Endothelial cell of umbilical vein (primary cell): ENCODE measurements around the gene MAPK1IP1L. TPM values are rescaled to one million over a fixed set of nuclear protein-coding genes. Genes with fewer than 3 reads are reported as not detected.

ENCODE experiments used
- BruUV-seq: library from RNA; stranded (reverse); fragments of 400-500 nt; replicated peaks from 2 replicates; lab custom pipeline; 2021; lab: Mats Ljungman, UMichigan
- CTCF ChIA-PET: fragments of 300-600, 350-600 bp; sonication (Branson Sonifier 250); formaldehyde crosslinking; loops from one replicate; lab custom pipeline; 2021; ENCODE audit warnings: antibody characterized with exemption, inconsistent platforms; lab: Charles Lee
- POLR2A ChIA-PET: fragments of 300-600, 350-600 bp; sonication (Branson Sonifier 250); formaldehyde crosslinking; loops from one replicate; lab custom pipeline; 2021; ENCODE audit warnings: antibody characterized with exemption, inconsistent platforms; lab: Charles Lee
- DNase-seq: peaks from one replicate; pipeline ENCODE4 v3.0.0-alpha.2; 2011; ENCODE audit warnings: low read depth, low spot score
- FAIRE-seq: peaks from 2 replicates; lab custom pipeline; 2011; peaks lifted over from hg19 to GRCh38; lab: Jason Lieb, UNC
- H2AFZ ChIP-seq: 2 replicates; pipeline ENCODE4 v1.6.0; 2012; ENCODE audit warnings: low read depth, low read length, control low read depth, inconsistent platforms
- H3K27ac ChIP-seq: 2 replicates; pipeline ENCODE4 v1.5.1; 2011; ENCODE audit warnings: low read depth, mild to moderate bottlenecking, control low read depth, low read length, moderate library complexity; ENCODE audit not compliant: insufficient read depth
- H3K27me3 ChIP-seq, 2 experiments: 2 replicates each; pipeline versions ENCODE4 v1.6.0 to v1.6.1; 2011; ENCODE audit warnings: low read length in 2 of 2, mixed read lengths in 1 of 2; ENCODE audit not compliant: control insufficient read depth in 2 of 2, insufficient read depth in 2 of 2
- H3K36me3 ChIP-seq, 2 experiments: 2 replicates in 1 of 2; 3 replicates in 1 of 2; pipeline ENCODE4 v1.5.1; 2011; ENCODE audit warnings: low read length in 2 of 2, mild to moderate bottlenecking in 1 of 2, moderate library complexity in 1 of 2; ENCODE audit not compliant: control insufficient read depth in 2 of 2, insufficient read depth in 2 of 2; ENCODE audit errors: extremely low read depth in 1 of 2
- H3K4me1 ChIP-seq: 3 replicates; pipeline ENCODE4 v1.5.1; 2011; ENCODE audit warnings: mild to moderate bottlenecking, low read length; ENCODE audit not compliant: control insufficient read depth, insufficient read depth; ENCODE audit errors: extremely low read depth
- H3K4me2 ChIP-seq: 2 replicates; pipeline ENCODE4 v1.6.1; 2011; ENCODE audit warnings: low read length, control low read depth, mixed read lengths; ENCODE audit not compliant: insufficient read depth
- H3K4me3 ChIP-seq, 3 experiments: fragments of 200-600 bp in 1 of 3; sonication (generic), shearing (Covaris generic) in 1 of 3; replicated peaks in 1 of 3; 2 replicates each; pipeline ENCODE4 v1.5.1; 2011 to 2016; ENCODE audit warnings: control low read depth in 3 of 3, low read length in 3 of 3, mild to moderate bottlenecking in 2 of 3, inconsistent platforms in 1 of 3, low read depth in 1 of 3, moderate library complexity in 1 of 3; ENCODE audit not compliant: insufficient read depth in 1 of 3
- H3K79me2 ChIP-seq: 2 replicates; pipeline ENCODE4 v1.6.0; 2012; ENCODE audit warnings: low read length, inconsistent platforms; ENCODE audit not compliant: control insufficient read depth, insufficient read depth
- H3K9ac ChIP-seq: replicated peaks from 2 replicates; pipeline ENCODE3; 2011; ENCODE audit warnings: low read length, control low read depth; ENCODE audit not compliant: insufficient read depth; ENCODE audit errors: extremely low read depth
- H3K9me1 ChIP-seq: replicated peaks from 3 replicates; pipeline ENCODE4 v1.6.0; 2011; ENCODE audit warnings: mild to moderate bottlenecking, low read length; ENCODE audit not compliant: control insufficient read depth, insufficient read depth; ENCODE audit errors: extremely low read depth
- H3K9me3 ChIP-seq: replicated peaks from 2 replicates; pipeline ENCODE4 v1.5.1; 2012; ENCODE audit warnings: low read length, inconsistent platforms; ENCODE audit not compliant: control insufficient read depth, insufficient read depth
- H4K20me1 ChIP-seq: replicated peaks from 2 replicates; pipeline ENCODE3; 2011; ENCODE audit warnings: mild to moderate bottlenecking, low read length; ENCODE audit not compliant: control insufficient read depth, insufficient read depth; ENCODE audit errors: extremely low read depth
- EZH2 ChIP-seq: IDR thresholded peaks from 2 replicates; pipeline ENCODE4 v1.6.1; 2012; ENCODE audit warnings: borderline replicate concordance, low read depth, mild to moderate bottlenecking, moderate library complexity, low read length, inconsistent platforms; ENCODE audit not compliant: severe bottlenecking
- FOS ChIP-seq: IDR thresholded peaks from 2 replicates; pipeline ENCODE4 v1.6.1; 2011; ENCODE audit warnings: mild to moderate bottlenecking, low read length, moderate library complexity, borderline replicate concordance; ENCODE audit not compliant: insufficient read depth
- GATA2 ChIP-seq: IDR thresholded peaks from 2 replicates; pipeline ENCODE4 v1.7.0; 2011; ENCODE audit warnings: low read depth, mild to moderate bottlenecking, moderate library complexity, mixed read lengths, low read length; ENCODE audit not compliant: insufficient read length, insufficient read depth
- JUN ChIP-seq: IDR thresholded peaks from 2 replicates; pipeline ENCODE4 v1.6.1; 2011; ENCODE audit warnings: borderline replicate concordance, low read depth; ENCODE audit not compliant: insufficient read length, insufficient read depth
- MYC ChIP-seq: IDR thresholded peaks from one replicate; pipeline ENCODE4 v1.6.1; 2011; ENCODE audit warnings: mild to moderate bottlenecking, low read depth, low read length
- POLR2A ChIP-seq: IDR thresholded peaks from 2 replicates; pipeline ENCODE4 v1.6.1; 2012; ENCODE audit warnings: low read depth, mild to moderate bottlenecking, control low read depth, low read length
- POLR2AphosphoS5 ChIP-seq: IDR thresholded peaks from 2 replicates; pipeline ENCODE4 v1.6.1; 2012; ENCODE audit warnings: low read depth, mild to moderate bottlenecking, control low read depth, low read length, moderate library complexity; ENCODE audit not compliant: insufficient read depth
- dilution Hi-C: fragments of 300-500 bp; cut with MboI; formaldehyde crosslinking; loops from one replicate; pipeline ENCODE4 v1.15.0; 2019; ENCODE audit warnings: low sequenced_read_pairs; ENCODE audit not compliant: extremely low pct_ligation_motif_present
- intact Hi-C: fragments of 100-400 bp; cut with micrococcal nuclease; formaldehyde crosslinking; loops from one replicate; pipeline ENCODE4 v1.10.0; 2022
- polyA plus RNA-seq, 4 experiments: library from polyadenylated mRNA; depleted of rRNA in 3 of 4; stranded (reverse) in 3 of 4; unstranded in 1 of 4; fragments of >200 nt; gene quantifications; 2 replicates each; pipeline versions ENCODE4 v1.2.1 to v1.2.3, GENCODE V29; 2011 to 2012; ENCODE audit warnings: missing spikeins in 1 of 4
- total RNA-seq: library from RNA; stranded (reverse); gene quantifications from 2 replicates; pipeline ENCODE4 v1.2.3, GENCODE V29; 2021
- TF ChIP-seq, protein P1 (sequence below), 2 donors: IDR thresholded peaks; 1 replicate in 1 of 2; 2 replicates in 1 of 2; pipeline ENCODE4 v1.5.1; 2011; ENCODE audit warnings: low read length in 2 of 2, mild to moderate bottlenecking in 2 of 2, moderate library complexity in 2 of 2, control low read depth in 1 of 2, inconsistent platforms in 1 of 2, low read depth in 1 of 2; ENCODE audit not compliant: insufficient read depth in 1 of 2; ENCODE audit errors: extremely low read depth in 1 of 2
- TF ChIP-seq, protein P2 (sequence below): IDR thresholded peaks from 2 replicates; pipeline ENCODE4 v1.6.1; 2011; ENCODE audit not compliant: insufficient read depth, insufficient read length

MAPK1IP1L gene
- total and polyA plus RNA-seq, 2 donors (not counting 3 experiments of a cell fraction or from before 2014, with no cell fraction given), result 129 to 208 TPM

DNA sequence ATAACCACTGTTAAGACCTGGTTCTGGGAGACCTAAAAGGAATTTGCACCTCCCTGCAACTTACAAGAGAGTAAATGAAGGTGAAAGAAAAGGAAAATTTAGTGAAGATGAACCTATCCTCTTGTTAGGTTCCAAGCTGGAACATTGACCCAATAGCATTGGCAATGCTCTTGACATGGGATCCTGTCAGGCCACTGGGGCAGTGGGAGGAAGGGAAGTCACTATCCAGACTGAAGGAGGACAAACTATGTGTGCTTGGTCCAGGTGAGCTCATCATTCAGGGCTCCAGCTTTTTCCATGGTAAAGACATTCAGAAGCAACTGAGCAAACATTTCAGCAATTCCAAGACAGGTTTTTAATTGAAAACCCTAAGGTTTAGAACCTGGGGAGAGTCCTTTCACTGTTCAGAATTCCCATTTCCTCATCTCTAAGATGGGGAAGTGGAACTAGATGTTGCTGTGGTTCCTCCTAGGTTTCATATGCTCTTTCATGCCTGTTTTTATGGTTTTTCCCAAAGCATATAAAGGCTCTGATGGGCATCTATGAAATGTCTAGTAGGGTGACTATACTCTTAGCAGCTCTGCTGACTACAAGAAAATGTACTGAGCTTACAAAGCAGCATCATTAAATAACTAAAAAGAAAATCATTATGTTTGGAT, 33.1 kb downstream of the MAPK1IP1L start:
- CTCF ChIA-PET, result interaction anchor here (1.0 to 3.6 kb wide), 3 partner anchors 12 to 76 kb away, joined by 4 to 20 read pairs (median 5); no protein-coding TSS in a partner anchor

More for the DNA sequence above, 33.1 kb downstream of the MAPK1IP1L start:
- H3K9ac ChIP-seq, result no peak overlapping the region
- H3K36me3 ChIP-seq, result no peaks in the 10 kb centered on the region
- no peak overlapping the region for H3K27ac ChIP-seq
- no peaks in the 10 kb centered on the region for H3K4me1 ChIP-seq
- H2AFZ ChIP-seq, result no peak overlapping the region
- POLR2A ChIA-PET, result no interaction called here
- intact Hi-C loops, result no loop called here
- no peak overlapping the region for H3K4me3 ChIP-seq
- H3K4me2 ChIP-seq, result no peak overlapping the region
- H4K20me1 ChIP-seq, result no peaks in the 10 kb centered on the region
- FAIRE-seq (no peak), DNase-seq (no peak)
- no peaks in the 10 kb centered on the region for H3K9me3 ChIP-seq
- TF ChIP-seq GATA2 (no peak), POLR2A (no peak), JUN (no peak), EZH2 (no peak), FOS (no peak), POLR2AphosphoS5 (no peak), MYC (no peak)
- TF ChIP-seq, protein P1, sequence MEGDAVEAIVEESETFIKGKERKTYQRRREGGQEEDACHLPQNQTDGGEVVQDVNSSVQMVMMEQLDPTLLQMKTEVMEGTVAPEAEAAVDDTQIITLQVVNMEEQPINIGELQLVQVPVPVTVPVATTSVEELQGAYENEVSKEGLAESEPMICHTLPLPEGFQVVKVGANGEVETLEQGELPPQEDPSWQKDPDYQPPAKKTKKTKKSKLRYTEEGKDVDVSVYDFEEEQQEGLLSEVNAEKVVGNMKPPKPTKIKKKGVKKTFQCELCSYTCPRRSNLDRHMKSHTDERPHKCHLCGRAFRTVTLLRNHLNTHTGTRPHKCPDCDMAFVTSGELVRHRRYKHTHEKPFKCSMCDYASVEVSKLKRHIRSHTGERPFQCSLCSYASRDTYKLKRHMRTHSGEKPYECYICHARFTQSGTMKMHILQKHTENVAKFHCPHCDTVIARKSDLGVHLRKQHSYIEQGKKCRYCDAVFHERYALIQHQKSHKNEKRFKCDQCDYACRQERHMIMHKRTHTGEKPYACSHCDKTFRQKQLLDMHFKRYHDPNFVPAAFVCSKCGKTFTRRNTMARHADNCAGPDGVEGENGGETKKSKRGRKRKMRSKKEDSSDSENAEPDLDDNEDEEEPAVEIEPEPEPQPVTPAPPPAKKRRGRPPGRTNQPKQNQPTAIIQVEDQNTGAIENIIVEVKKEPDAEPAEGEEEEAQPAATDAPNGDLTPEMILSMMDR (IDR thresholded peaks at IDR 0.05; ENCODE audit: extremely low read depth in 1 of 2, insufficient read depth in 1 of 2, low read depth in 1 of 2, low read length in 2 of 2), result no peak
- TF ChIP-seq, protein P2, sequence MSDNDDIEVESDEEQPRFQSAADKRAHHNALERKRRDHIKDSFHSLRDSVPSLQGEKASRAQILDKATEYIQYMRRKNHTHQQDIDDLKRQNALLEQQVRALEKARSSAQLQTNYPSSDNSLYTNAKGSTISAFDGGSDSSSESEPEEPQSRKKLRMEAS, result no peak
- no peaks in the 10 kb centered on the region for H3K79me2 ChIP-seq
- no TSS peak for BruUV-seq
- H3K27me3 ChIP-seq, result peaks cover 0 to 3% of the 10 kb centered on the region in 2 experiments
- dilution Hi-C loops, result no loop called here
- H3K9me1 ChIP-seq, result no peaks in the 10 kb centered on the region
